COLO668 (cell line): Measurements from ENCODE around the gene SELENOI.
A peak's percentile ranks its signal among the peaks of the same experiment; 100 is the strongest.
"Not testable (repeated sequence)": the region's sequence is repeated elsewhere in the genome, so short reads cannot be mapped to it uniquely, and the experiment has no call there.

Experiments used
- DNase-seq: peaks from one replicate; lab custom pipeline; 2025; ENCODE audit not compliant: unreplicated experiment; lab: John Stamatoyannopoulos, UW

The SELENOI gene

DNA sequence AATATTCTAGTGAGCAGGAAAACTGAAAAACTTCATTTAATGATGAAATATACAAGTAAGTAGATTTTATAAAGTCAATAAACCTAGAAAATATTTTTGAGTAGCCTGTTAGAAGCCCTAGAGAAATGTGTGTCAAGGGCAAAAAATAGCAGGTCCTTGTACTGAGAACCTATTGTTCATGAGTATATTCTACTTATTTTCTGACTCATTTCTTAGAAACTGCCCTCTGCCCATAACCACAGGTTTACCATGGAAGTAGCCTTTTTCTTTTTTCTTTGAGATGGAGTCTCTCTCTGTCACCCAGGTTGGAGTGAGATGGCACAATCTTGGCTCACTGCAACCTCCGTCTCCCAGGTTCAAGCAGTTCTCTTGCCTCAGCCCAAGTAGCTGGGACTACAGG lies 19.4 kb upstream of the SELENOI start:
- DNase-seq: no peak

DNA sequence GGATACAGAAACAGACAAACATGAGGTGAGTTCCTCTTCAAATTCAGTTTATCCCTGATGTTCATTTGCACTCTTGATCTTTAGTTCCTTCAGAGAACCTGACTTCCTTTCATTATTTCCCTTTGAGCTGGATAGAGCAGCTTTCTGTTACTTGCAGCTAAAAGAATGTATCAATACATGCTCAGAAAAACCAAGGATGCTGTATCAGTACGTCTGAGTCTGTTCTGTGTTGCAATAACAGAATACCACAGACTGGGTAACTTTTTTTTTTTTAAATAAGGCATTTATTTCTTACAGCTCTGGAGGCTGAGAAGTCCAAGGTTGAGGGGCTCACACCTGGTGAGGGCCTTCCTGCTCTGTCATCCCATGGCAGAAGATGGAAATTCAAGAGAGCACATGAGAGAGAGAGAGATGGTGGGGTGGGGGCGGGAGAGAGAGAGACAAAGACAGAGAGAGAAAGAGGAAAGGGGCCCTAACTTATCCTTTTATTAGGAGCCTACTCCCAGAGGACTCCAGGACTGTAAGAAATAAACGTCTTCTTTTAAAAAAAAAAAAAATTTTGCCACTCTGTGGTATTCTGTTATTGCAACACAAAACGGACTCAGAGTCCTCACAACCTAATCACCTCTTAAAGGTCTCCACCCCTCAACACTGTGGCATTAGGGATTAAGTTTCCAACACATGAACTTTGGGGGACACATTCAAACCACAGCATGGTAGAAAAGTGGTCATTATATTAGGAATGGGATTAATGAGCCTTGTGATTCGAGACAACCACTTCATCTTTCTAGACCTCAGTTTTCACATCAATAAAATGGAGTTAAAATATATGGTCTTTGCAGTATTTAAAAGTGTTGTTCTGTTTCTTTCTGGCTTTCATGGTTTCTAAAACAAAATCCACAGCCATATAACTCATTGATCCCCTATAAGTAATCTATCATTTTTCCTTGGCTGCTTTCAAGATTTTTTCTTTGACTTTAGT lies 18.4 kb upstream of the SELENOI start:
- DNase-seq: no peak

DNA sequence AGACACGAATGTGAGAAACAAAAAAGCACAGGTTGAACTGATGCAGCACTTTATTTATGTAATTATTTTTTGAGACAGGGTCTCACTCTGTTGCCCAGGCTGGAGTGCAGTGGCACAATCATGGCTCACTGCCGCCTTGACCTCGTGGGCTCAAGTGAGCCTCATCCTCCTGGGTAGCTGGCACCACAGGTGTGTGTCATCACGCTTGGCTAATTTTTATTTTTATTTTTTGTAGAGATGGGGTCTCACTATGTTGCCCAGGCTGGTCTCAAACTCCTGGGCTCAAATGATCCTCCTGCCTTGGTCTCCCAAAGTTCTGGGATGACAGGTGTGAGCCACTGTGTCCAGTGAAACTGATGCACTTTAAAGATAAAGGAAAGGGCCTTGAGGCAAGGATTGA lies 16.9 kb upstream of the SELENOI start:
- DNase-seq: not testable (repeated sequence)

DNA sequence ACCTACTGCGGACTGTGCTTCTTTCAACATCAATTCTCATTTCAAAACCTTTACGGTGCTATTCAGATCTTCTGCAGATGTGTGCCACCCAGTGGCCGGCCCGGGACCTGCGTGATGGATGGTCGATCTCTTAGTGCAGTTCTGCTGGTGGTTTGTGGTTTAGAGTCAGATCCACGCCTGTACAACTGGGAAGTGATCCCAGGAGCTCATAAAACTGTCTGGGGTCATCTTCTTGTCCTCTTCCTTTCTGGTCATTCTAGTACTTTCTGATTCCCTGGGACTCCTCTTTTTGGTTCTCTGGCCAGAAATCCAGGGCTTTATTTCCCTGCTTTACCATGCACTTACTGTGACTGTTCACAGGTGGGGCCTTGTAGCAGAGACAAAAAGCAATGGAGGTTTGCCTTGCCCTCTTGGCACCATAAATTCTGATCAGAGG lies 15.8 kb upstream of the SELENOI start:
- DNase-seq: peak; percentile 70

- DNase-seq: no peak
Observed at GRCh38 chr2:26330604-26331003, 15.3 kb upstream of the SELENOI start.

DNA sequence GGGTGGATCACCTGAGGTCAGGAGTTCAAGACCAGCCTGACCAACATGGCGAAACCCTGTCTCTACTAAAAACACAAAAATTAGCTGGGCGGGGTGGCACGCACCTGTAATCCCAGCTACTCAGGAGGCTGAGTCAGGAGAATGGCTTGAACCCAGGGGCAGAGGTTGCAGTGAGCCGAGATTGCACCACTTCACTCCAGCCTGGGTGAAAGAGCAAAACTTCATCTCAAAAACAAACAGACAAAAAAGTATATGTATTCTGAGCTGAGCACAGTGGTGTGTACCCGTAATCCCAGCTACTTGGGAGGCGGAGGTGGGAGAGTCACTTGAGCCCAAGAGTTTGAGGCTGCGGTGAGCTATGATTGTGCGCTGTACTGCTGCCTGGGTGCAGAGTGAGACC lies 14.6 kb upstream of the SELENOI start:
- DNase-seq: not testable (repeated sequence)

DNA sequence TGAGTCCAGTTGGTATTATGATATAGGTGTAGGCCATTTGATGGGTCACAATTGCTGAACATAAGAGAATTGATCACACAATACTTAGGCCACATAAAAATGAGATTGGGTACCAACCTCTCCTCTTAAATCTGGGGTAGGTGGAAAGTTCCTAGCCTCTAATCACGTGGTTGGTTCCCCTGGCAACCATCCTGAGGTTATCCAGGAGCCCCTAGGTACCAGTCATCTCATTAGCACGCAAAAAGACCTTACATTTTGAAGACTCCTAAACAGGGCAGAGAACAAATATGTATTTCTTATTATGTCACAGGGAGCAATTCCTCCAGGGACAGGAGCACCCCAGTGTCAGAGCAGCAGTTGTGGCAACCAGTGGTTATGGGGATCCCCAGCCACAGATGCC lies 12.7 kb upstream of the SELENOI start:
- DNase-seq: peak; percentile 30

DNA sequence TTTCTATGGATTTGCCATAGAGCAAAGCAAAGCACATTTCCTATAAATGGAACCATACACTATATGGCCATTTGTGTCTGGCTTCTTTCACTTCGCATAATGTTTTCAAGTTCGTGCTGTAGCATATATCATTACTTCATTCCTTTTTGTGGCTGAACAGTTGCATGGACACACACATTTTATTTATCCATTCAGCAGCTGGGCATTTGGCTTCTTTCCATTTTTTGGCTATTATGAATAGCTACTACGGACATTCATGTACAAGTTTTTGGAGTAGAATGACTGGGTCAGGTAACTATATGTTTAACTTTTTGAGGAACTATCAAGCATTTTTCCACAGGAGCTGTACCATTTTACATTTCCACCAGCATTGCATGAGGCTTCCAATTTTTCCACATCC lies 10.7 kb upstream of the SELENOI start:
- DNase-seq: no peak

DNA sequence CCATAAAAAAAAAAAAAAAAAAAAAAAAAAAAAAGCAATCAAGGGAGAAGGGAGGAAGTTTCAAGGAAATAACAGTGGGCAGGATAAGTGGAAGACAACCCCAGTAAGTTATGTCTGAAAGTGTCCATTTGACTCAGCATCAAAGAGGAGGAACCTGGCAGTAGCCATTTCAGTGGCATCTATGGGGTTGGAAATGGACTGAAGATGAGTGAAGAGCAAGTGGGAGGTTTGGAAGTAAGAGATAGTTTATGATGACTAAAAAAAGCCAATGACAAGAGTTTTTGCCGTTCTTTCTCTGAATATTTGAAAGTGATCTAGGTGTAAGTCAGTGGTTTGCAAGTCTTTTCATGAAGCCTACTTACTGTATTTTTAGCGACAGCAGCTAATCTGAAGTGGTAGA lies 9.2 kb upstream of the SELENOI start:
- no peak for DNase-seq

GRCh38 chr2:26337298-26337697 lies 8.6 kb upstream of the SELENOI start:
- no peak for DNase-seq

- no peak for DNase-seq
Observed at GRCh38 chr2:26340831-26341230, 5.1 kb upstream of the SELENOI start.

GRCh38 chr2:26344581-26345282 lies 1.2 kb upstream of the SELENOI start:
- DNase-seq: no peak

DNA sequence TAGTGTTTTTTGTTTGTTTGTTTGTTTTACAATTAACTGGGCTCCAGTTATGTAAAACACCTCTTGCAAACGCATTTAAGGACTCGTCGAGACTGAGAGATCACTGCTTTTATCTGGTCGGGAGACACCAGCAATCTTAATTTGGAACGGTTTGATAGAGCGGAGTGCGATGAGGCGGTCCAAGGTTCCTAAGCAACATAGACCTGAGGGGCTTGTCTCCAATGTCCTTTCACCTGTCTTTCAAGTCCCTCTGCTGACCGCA lies 729 bp upstream of the SELENOI start:
- DNase-seq: no peak

- DNase-seq: peak; percentile 64
Observed at GRCh38 chr2:26346454-26347053, 611 bp downstream of the SELENOI start, which contains the start of gene ADGRF3. Gene ADGRF3, minus strand, starts transcription at chr2:26346789. Its CDS starts 555 bp downstream, at chr2:26346234.

DNA sequence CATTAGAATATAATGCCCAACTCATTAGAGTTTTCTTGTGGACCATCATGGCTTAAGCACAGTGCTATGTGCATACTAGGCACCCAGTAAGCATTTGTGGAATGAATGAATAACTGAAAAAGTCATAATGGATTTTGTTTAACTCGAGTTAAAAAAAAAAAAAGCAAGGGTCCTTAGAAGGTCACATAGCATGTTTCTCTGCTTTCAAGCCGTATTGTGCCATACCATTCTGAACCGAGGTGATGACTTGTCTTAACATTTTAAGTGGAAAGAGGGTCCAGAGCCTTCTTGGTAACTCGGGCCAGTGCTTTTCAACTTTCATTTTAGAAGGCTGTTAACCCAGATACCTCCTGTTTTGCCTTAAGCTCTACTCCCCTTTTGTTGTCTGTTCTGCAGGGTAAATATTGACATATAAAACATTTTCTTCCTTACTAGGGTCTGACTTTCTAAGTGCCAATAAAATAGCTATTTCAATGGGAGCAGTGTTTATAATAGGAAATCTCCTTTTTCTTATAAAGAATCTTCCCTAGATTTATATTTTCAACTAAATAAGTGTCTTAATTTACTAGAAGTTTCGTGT lies 1.4 kb downstream of the SELENOI start:
- no peak for DNase-seq

DNA sequence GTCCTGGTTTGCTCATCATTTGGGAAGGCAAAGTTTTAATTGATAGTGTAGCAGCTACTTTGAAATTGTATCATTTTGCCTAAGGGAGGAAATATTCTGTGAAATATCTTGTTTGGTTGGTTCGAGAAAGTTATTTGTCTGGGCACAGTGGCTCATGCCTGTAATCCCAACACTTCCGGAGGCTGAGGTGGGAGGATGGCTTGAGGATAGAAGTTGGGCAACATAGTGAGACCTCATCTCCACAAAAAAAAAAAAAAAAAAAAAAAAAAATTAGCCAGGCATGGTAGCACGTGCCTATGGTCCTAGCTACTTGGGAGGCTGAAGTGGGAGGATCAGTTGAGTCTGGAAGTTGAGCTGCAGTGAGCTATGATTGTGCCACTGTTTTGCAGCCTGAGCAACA lies 3.7 kb downstream of the SELENOI start:
- DNase-seq: no peak

GRCh38 chr2:26351375-26352090 lies 5.6 kb downstream of the SELENOI start:
- DNase-seq: no peak

DNA sequence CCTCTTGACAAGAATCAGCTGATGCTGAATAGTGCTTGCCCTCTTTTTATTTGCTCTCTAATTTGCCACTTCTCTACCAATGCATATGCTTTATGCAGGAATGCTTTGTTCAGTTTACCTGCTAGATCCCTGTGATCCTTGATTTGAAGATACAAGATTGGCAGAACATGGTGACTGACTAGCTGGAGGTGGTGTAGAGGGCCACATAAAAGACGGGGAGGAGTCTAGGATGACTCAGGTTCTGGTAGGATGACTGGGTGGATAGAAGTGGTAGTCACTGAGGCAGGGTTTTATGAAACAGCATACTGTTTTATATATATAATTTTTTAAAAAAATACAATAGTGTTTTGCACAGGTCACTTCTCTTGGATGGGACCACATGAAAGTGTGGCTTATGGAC lies 6.9 kb downstream of the SELENOI start:
- DNase-seq: no peak

- DNase-seq: not testable (repeated sequence)
Observed at GRCh38 chr2:26354469-26354868, 8.5 kb downstream of the SELENOI start.

DNA sequence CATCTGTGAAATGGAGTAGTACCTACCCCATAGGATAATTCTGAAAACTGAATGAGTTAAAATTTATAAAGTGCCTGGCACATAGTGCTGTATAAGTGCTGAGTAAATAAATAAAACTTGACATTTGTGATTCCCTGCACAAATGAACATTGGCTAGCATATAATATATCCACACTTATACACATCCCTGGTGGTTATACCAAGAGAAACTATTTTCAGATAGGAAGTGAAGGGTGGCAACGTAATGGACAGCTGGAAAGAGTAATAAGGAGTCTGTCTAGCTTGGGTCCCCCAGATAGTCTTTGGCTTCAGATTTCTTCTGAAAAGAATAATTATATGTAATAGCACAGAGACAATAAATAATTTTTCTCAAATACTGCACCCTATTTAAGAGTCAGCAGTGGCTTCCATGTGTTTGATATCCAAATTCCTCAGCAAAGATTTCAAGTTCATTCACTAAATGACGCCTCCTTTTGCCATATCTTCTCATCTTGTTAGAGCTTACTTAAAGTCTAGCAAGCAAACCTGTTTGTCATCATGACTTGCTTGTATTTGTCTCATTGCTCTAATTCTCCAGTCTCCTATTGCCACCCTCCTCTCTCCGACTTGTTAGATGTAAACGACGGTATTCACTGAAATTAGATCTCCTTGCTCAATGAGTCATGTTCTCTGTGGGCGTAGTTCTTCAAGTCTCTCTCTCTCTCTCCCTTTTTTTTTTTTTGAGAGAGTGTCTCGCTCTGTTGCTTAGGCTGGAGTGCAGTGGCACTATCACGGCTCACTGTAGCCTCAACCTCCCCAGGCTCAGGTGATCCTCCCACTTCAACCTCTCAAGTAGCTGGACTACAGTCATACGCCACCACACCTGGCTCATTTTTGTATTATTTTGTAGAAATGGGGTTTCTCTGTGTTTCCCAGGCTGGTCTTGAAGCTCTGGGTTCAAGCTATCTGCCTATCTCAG lies 9.4 kb downstream of the SELENOI start:
- no peak for DNase-seq
